Measurements from ENCODE around the gene TSHZ2. TPM values are rescaled to one million over a fixed set of nuclear protein-coding genes. Genes with fewer than 3 reads are reported as not detected.
"Not testable (repeated sequence)": the region's sequence is repeated elsewhere in the genome, so short reads cannot be mapped to it uniquely, and the experiment has no call there.

Gene TSHZ2
- total RNA-seq, 1 experiment from 2014 or later = 0.07 TPM

DNA sequence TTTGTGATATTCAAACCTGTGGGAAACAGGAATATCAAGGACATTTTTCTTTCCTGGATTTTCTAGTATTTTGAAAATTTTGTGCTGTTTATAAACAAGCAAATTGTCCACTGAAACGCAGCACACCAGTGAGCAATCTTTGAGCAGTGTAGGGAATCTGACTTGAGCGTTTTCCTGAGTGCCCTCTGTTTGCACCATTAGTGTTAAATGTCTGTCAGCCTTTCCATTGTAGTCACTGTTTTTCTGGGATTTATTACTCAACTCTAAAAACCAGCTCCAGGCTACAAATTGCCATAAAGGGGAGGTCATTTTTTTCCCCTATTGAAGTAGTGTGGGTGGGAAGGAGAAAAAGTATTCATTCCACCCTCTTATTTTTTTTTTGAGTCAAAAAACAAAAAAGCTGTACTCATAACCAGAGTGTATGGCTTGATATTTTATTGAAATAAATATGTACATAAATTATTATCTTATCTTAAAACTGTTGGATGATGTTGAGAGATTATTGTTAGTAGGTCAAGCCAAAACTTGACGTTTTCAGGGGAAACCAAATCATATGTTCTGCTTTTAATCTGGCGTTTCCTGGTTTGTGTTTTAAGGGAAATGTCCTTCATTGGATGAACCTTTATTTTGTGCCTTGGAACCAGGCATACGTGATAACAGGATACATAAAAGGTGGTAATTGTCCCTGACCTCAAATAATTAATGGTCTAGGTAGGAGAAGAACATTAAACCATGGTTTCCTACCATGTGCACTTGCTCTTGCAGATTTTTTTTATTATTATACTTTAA is 51.8 kb downstream of the TSHZ2 start:
- TF ChIP-seq FOSL1 (IDR thresholded peaks at IDR 0.05; ENCODE audit: low read depth) = no peak
- TF ChIP-seq POLR2AphosphoS5 (IDR thresholded peaks at IDR 0.05; ENCODE audit: low read depth, low read length) = no peak
- no peak for TF ChIP-seq ZFX (IDR thresholded peaks at IDR 0.05)
- TF ChIP-seq EZH2phosphoT487 (IDR thresholded peaks at IDR 0.05; ENCODE audit: borderline replicate concordance) = no peak
- no peak for TF ChIP-seq RAD21 (IDR thresholded peaks at IDR 0.05; ENCODE audit: low read depth)
- TF ChIP-seq SP1 (IDR thresholded peaks at IDR 0.05; ENCODE audit: low read depth) = no peak
- TF ChIP-seq EZH2 (IDR thresholded peaks at IDR 0.05) = no peak
- TF ChIP-seq CBX3 (IDR thresholded peaks at IDR 0.05; ENCODE audit: low read depth) = no peak
- TF ChIP-seq JUND (IDR thresholded peaks at IDR 0.05) = no peak
- no peak for TF ChIP-seq EGR1 (IDR thresholded peaks at IDR 0.05; ENCODE audit: low read depth)
- no peak for TF ChIP-seq MAX (IDR thresholded peaks at IDR 0.05)
- TF ChIP-seq, protein P1, sequence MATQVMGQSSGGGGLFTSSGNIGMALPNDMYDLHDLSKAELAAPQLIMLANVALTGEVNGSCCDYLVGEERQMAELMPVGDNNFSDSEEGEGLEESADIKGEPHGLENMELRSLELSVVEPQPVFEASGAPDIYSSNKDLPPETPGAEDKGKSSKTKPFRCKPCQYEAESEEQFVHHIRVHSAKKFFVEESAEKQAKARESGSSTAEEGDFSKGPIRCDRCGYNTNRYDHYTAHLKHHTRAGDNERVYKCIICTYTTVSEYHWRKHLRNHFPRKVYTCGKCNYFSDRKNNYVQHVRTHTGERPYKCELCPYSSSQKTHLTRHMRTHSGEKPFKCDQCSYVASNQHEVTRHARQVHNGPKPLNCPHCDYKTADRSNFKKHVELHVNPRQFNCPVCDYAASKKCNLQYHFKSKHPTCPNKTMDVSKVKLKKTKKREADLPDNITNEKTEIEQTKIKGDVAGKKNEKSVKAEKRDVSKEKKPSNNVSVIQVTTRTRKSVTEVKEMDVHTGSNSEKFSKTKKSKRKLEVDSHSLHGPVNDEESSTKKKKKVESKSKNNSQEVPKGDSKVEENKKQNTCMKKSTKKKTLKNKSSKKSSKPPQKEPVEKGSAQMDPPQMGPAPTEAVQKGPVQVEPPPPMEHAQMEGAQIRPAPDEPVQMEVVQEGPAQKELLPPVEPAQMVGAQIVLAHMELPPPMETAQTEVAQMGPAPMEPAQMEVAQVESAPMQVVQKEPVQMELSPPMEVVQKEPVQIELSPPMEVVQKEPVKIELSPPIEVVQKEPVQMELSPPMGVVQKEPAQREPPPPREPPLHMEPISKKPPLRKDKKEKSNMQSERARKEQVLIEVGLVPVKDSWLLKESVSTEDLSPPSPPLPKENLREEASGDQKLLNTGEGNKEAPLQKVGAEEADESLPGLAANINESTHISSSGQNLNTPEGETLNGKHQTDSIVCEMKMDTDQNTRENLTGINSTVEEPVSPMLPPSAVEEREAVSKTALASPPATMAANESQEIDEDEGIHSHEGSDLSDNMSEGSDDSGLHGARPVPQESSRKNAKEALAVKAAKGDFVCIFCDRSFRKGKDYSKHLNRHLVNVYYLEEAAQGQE (IDR thresholded peaks at IDR 0.05; ENCODE audit: low read depth) = no peak
- no peak for TF ChIP-seq ZNF274 (IDR thresholded peaks at IDR 0.05; ENCODE audit: low read depth, low read length)
- no peak for TF ChIP-seq ELF1 (IDR thresholded peaks at IDR 0.05; ENCODE audit: borderline replicate concordance, low read depth)
- Histone ChIP-seq H3K79me2 (ENCODE audit: insufficient read depth, low read length) (no peaks in the 10 kb centered on the region), H3K9me3 (ENCODE audit: control insufficient read depth in 1 of 2, insufficient read depth in 1 of 2, low read depth in 1 of 2, low read length in 2 of 2) (no peaks in the 10 kb centered on the region), H3K36me3 (ENCODE audit: control insufficient read depth in 1 of 2, insufficient read depth in 2 of 2, low read length in 2 of 2) (no peaks in the 10 kb centered on the region), H3K27ac (ENCODE audit: low read depth, low read length) (no peak overlapping the region), H3K4me2 (ENCODE audit: low read length) (no peak overlapping the region), H3K9ac (ENCODE audit: low read length) (no peak overlapping the region), H3K4me3 (replicated peaks in 1 of 2; ENCODE audit: low read depth in 1 of 2, low read length in 2 of 2) (no peak overlapping the region), H3K9me2 (ENCODE audit: insufficient read depth) (no peaks in the 10 kb centered on the region), H2AFZ (ENCODE audit: low read depth, low read length, poor library complexity, severe bottlenecking) (no peak overlapping the region), H3K27me3 (ENCODE audit: insufficient read depth, low read length) (no peaks in the 10 kb centered on the region), H3K4me1 (ENCODE audit: control insufficient read depth in 1 of 2, insufficient read depth in 2 of 2, low read length in 2 of 2) (no peaks in the 10 kb centered on the region), H4K20me1 (ENCODE audit: insufficient read depth) (no peaks in the 10 kb centered on the region)
- POLR2A ChIA-PET = no interaction called here
- intact Hi-C loops (cut with micrococcal nuclease) = no loop called here
- DNase-seq (ENCODE audit: low read depth, low spot score) (no peak), ATAC-seq (no peak)
- CTCF ChIA-PET = no interaction called here
- RAD21 ChIA-PET (ENCODE audit: low non-redundant PET in 1 of 2, low total read pairs in 2 of 2, uncharacterized antibody in 2 of 2, unreplicated experiment in 2 of 2) = no interaction called here
- no TSS peak for BruUV-seq (replicated peaks)

DNA sequence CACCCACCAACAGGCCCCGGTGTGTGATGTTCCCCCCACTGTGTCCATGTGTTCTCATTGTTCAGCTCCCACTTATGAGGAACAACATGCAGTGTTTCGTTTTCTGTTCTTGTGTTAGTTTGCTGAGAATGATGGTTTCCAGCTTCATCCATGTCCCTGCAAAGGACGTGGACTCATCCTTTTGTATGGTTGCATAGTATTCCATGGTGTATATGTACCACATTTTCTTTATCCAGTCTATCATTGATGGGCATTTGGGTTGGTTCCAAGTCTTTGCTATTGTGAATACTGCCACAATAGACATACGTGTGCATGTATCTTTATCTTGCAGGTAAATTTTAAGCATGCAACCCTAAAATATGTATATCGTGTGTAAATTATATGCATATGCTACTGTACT is 52.5 kb downstream of the TSHZ2 start:
- H3K9me2 ChIP-seq (ENCODE audit: insufficient read depth); RAD21 ChIA-PET (ENCODE audit: low non-redundant PET in 1 of 2, low total read pairs in 2 of 2, uncharacterized antibody in 2 of 2, unreplicated experiment in 2 of 2); ATAC-seq; H4K20me1 ChIP-seq (ENCODE audit: insufficient read depth); H3K27me3 ChIP-seq (ENCODE audit: insufficient read depth, low read length); H3K27ac ChIP-seq (ENCODE audit: low read depth, low read length); H3K79me2 ChIP-seq (ENCODE audit: insufficient read depth, low read length); H3K36me3 ChIP-seq (ENCODE audit: control insufficient read depth in 1 of 2, insufficient read depth in 2 of 2, low read length in 2 of 2); DNase-seq (ENCODE audit: low read depth, low spot score); H3K4me1 ChIP-seq (ENCODE audit: control insufficient read depth in 1 of 2, insufficient read depth in 2 of 2, low read length in 2 of 2); H3K9ac ChIP-seq (ENCODE audit: low read length); BruUV-seq (replicated peaks); H2AFZ ChIP-seq (ENCODE audit: low read depth, low read length, poor library complexity, severe bottlenecking); H3K4me2 ChIP-seq (ENCODE audit: low read length); POLR2A ChIA-PET; intact Hi-C loops (cut with micrococcal nuclease); CTCF ChIA-PET; H3K9me3 ChIP-seq (ENCODE audit: control insufficient read depth in 1 of 2, insufficient read depth in 1 of 2, low read depth in 1 of 2, low read length in 2 of 2); H3K4me3 ChIP-seq (replicated peaks in 1 of 2; ENCODE audit: low read depth in 1 of 2, low read length in 2 of 2): not testable (repeated sequence)

Measured in HCT116 (cell line).